HS-27A (cell line): ENCODE data around the gene PI16.

Experiments used
- DNase-seq: peaks from one replicate; pipeline ENCODE4 v3.0.0-alpha.2; 2012; ENCODE audit warnings: low read depth, missing footprints

Gene PI16

GRCh38 chr6:36999751-37000125 is 45.2 kb downstream of the PI16 start:
- no peak for DNase-seq

GRCh38 chr6:37004044-37004980 is 49.8 kb downstream of the PI16 start:
- DNase-seq = no peak

GRCh38 chr6:37005061-37005810 is 50.7 kb downstream of the PI16 start, which contains the start of gene FGD2:
TSS of gene FGD2 (plus strand) at chr6:37005655. CDS start at chr6:37005818, 163 bp downstream.
- no peak for DNase-seq

- no peak for DNase-seq
Measured at GRCh38 chr6:37005827-37006567, 51.5 kb downstream of the PI16 start.

- DNase-seq = peak; percentile 92
Measured at GRCh38 chr6:37006793-37007339, 52.3 kb downstream of the PI16 start.

GRCh38 chr6:37007340-37008043 is 53.0 kb downstream of the PI16 start:
- no peak for DNase-seq

GRCh38 chr6:37008484-37009465 is 54.2 kb downstream of the PI16 start:
- no peak for DNase-seq

- DNase-seq = no peak
Measured at GRCh38 chr6:37010402-37010892, 55.9 kb downstream of the PI16 start.

GRCh38 chr6:37011656-37012378 is 57.3 kb downstream of the PI16 start:
- DNase-seq = no peak

GRCh38 chr6:37013516-37014491 is 59.3 kb downstream of the PI16 start:
- no peak for DNase-seq
